GM11168 (cell line): ENCODE measurements around the gene CDH9.

ENCODE experiments used
- in situ Hi-C: fragments of 300-500 bp; cut with MboI; formaldehyde crosslinking; loops from one replicate; pipeline ENCODE4 v1.12.0; 2022; ENCODE audit warnings: low sequenced_read_pairs; ENCODE audit not compliant: unreplicated experiment

CDH9 gene

GRCh38 chr5:26847041-26847736 is 191.2 kb downstream of the CDH9 start:
- in situ Hi-C loops, result no loop called here

GRCh38 chr5:26843677-26844076 is 194.7 kb downstream of the CDH9 start:
- in situ Hi-C loops, result no loop called here

GRCh38 chr5:26833596-26833995 is 204.8 kb downstream of the CDH9 start:
- in situ Hi-C loops, result no loop called here
